Measurements from ENCODE around the gene KCNIP4. TPM values are rescaled to one million over a fixed set of nuclear protein-coding genes. Genes with fewer than 3 reads are reported as not detected.

Gene KCNIP4
- total and polyA plus RNA-seq, 9 of the 15 experiments (the other 6 are each of a cell fraction or from before 2014, with no cell fraction given), result 0.25 to 0.41 TPM; not detected in 7

DNA sequence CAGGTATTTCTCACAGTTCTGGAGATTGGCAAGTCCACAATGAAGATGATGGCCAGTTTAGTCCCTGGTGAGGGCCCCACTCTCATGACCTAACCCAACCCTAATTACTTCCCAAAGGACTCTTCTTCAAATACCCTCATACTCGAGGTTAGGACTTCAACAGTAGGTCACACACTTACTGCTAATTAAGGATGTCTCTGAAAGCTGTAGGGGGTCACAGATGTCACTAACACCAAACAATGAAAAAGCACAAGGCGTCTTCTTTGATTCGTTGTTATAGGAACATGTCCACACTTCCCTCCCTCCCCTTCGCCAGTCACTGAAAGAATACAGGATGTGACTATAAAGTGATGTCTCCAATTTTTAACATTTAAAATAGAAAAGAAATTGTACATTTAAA is 938.6 kb downstream of the KCNIP4 start:
- DNase-seq (ENCODE audit: extremely low read depth in 1 of 4, low spot score in 3 of 4), result no peak
- BruUV-seq (replicated peaks), result no TSS peak
- Histone ChIP-seq H2AFZ (ENCODE audit: low read depth, low read length) (no peak overlapping the region), H3K36me3 (ENCODE audit: control insufficient read depth, insufficient read depth, low read length) (no peaks in the 10 kb centered on the region), H3K4me3 (no peak overlapping the region), H3K4me1 (replicated peaks in 1 of 2; ENCODE audit: control insufficient read depth in 2 of 2, insufficient read depth in 2 of 2, low read length in 2 of 2) (no peaks in the 10 kb centered on the region), H3K9ac (ENCODE audit: insufficient read depth in 1 of 2, low read depth in 2 of 2, low read length in 2 of 2) (no peak overlapping the region), H4K20me1 (replicated peaks; ENCODE audit: control insufficient read depth, insufficient read depth, low read length) (no peaks in the 10 kb centered on the region), H3K27me3 (ENCODE audit: control insufficient read depth in 2 of 2, insufficient read depth in 2 of 2, low read length in 2 of 2) (no peaks in the 10 kb centered on the region), H3K9me1 (ENCODE audit: control insufficient read depth, insufficient read depth, low read length) (no peaks in the 10 kb centered on the region), H3K79me2 (ENCODE audit: control insufficient read depth, insufficient read depth, low read length) (no peaks in the 10 kb centered on the region), H3K27ac (ENCODE audit: extremely low read depth, low read depth, low read length) (no peak overlapping the region), H3K4me2 (ENCODE audit: insufficient read depth, low read length) (no peak overlapping the region), H3K9me3 (replicated peaks; ENCODE audit: control insufficient read depth, insufficient read depth, low read depth, low read length) (no peaks in the 10 kb centered on the region)
- in situ Hi-C loops (cut with MboI), result no loop called here
- ChIA-PET CTCF (ENCODE audit: low intra/inter-chr PET ratio) (no interaction called here), POLR2A (interaction anchor here (0.7 kb wide), 1 partner anchor 1997 kb away, joined by 5 read pairs; no protein-coding TSS in a partner anchor)
- 0% methylated on average over 4 of the region's 4 CpGs for WGBS (ENCODE audit: insufficient coverage, low coverage, missing lambda C conversion rate)
- intact Hi-C loops (cut with micrococcal nuclease), result no loop called here
- FAIRE-seq, result no peak
- no peak for TF ChIP-seq ADNP (tag; IDR thresholded peaks at IDR 0.05)
- no peak for TF ChIP-seq U2AF1 (optimal IDR thresholded peaks at IDR 0.05; ENCODE audit: low read depth, low read length)
- no peak for TF ChIP-seq ZFX (CRISPR knock-in tag; IDR thresholded peaks at IDR 0.05)
- no peak for TF ChIP-seq CEBPZ (IDR thresholded peaks at IDR 0.05; ENCODE audit: borderline replicate concordance, low read depth, low read length)
- no peak for TF ChIP-seq EZH2 (IDR thresholded peaks at IDR 0.05; ENCODE audit: borderline replicate concordance, low read depth, low read length)
- TF ChIP-seq TSC22D4 (tag; IDR thresholded peaks at IDR 0.05), result no peak
- no peak for TF ChIP-seq E2F1 (CRISPR knock-in tag; IDR thresholded peaks at IDR 0.05)
- TF ChIP-seq SMARCC2 (IDR thresholded peaks at IDR 0.05; ENCODE audit: low read depth), result no peak
- TF ChIP-seq POLR2AphosphoS5 (IDR thresholded peaks at IDR 0.05; ENCODE audit: control insufficient read depth, insufficient read depth, low read depth, low read length), result no peak
- no peak for ATAC-seq
